GM19467 (cell line): Measurements from ENCODE around the gene PIP4K2C.

ENCODE experiments used
- ATAC-seq: cut with Tn5 transposase; IDR thresholded peaks from one replicate; pipeline ENCODE4 v1.9.1; 2021; ENCODE audit warnings: mild to moderate bottlenecking, moderate library complexity; ENCODE audit not compliant: unreplicated experiment

The PIP4K2C gene

DNA sequence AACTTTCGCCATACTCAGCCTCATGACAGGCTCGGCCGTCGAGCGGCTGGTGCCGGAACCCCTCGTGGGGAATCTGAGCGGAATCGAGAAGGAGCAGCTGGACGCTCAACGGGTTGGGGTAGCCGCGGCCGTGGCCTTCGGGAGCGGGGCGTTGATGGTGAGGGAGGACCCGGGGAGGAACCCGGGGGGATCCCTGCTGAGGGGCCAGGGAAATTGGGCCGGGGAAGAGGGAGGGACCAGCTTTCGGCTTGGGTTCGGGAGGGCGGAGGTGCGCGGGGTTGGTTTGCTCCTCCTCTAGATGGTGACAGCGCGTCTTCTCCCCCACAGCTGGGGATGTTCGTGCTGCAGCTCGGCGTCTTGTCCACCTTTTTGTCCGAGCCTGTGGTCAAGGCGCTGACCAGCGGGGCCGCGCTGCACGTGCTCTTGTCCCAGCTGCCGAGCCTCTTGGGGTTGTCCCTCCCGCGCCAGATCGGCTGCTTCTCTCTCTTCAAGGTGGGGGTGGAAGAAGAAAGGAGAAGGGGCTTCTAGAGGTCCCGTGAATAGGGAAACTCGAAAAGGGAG, 30.0 kb downstream of the PIP4K2C start:
- no peak for ATAC-seq

DNA sequence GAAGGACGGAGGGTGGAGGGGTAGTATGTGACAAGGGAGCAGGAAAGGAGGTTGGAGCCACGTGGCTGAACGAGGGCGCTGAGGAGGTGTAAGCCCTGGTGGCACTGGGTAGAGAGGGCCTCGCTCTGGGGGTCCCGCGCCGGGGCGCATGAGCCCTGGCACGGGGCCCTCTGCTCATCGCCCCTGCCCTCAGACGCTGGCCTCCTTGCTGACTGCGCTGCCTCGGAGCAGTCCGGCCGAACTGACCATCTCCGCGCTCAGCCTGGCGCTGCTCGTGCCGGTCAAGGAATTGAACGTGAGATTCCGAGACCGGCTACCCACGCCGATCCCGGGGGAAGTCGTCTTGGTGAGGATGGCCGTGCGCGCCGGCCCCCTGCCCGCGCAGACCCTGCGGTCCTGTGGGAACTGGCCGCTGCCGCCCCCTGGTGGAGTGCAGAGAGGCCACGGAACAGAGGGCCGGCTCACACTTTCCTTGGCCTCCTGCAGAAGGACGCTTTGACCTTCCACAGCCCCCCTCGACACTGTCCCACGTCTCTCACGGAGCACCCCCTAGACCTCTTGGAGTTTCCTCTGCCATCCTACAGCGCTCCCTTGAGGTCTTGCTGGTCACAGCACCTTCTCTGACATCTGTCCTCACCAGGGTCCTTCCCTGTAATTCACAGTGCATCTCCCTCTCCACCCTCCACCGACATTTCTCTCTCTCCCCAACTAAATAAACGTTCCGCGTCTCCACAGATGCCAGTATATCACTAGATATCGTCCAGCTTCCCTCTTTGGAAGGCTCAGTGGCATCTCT, 30.7 kb downstream of the PIP4K2C start:
- ATAC-seq, result no peak

DNA sequence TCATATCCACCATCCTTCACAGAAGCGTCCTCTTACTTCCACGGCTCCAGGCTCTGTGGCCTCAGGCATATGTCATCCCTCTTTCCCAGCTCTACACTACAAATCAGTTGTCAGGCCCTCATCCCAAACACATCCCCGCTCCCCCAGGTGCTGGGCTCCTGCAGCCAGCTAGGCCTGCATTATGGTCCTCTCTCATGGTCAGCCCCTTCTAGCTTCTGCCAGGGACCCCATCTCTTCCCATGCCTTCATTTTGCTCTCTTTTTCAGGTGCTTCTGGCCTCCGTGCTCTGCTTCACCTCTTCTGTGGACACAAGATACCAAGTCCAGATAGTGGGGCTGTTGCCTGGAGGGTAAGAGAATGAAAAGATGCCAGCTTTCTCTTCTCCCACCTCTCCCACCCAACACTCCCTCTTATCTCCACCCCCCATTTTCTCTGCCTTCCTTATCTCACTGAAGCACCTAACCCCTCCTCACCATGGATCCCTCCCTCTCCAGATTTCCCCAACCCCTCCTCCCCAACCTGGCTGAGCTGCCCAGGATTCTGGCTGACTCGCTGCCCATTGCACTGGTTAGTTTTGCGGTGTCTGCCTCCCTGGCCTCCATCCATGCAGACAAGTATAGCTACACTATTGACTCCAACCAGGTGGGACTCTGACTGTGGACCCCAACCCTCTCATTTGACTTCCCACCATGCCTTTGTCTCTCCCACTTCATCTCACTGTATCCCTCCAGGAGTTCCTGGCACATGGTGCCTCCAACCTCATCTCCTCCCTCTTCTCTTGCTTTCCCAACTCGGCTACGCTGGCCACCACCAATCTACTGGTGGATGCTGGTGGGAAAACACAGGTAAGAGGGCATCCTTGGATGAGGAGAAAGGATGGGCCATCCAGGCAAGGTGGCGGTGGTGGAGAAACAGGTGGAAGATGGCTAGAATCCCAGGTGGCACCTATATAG, 31.6 kb downstream of the PIP4K2C start:
- ATAC-seq, result no peak

- no peak for ATAC-seq
Observed at GRCh38 chr12:57623385-57623784, 32.4 kb downstream of the PIP4K2C start.

- no peak for ATAC-seq
Observed at GRCh38 chr12:57623811-57624390, 32.9 kb downstream of the PIP4K2C start.

GRCh38 chr12:57624441-57625220, 33.6 kb downstream of the PIP4K2C start:
- no peak for ATAC-seq

- ATAC-seq, result no peak
Observed at GRCh38 chr12:57625261-57626032, 34.5 kb downstream of the PIP4K2C start.

- ATAC-seq, result no peak
Observed at GRCh38 chr12:57626111-57626920, 35.3 kb downstream of the PIP4K2C start.

- ATAC-seq, result no peak
Observed at GRCh38 chr12:57626921-57627445, 36.0 kb downstream of the PIP4K2C start.

DNA sequence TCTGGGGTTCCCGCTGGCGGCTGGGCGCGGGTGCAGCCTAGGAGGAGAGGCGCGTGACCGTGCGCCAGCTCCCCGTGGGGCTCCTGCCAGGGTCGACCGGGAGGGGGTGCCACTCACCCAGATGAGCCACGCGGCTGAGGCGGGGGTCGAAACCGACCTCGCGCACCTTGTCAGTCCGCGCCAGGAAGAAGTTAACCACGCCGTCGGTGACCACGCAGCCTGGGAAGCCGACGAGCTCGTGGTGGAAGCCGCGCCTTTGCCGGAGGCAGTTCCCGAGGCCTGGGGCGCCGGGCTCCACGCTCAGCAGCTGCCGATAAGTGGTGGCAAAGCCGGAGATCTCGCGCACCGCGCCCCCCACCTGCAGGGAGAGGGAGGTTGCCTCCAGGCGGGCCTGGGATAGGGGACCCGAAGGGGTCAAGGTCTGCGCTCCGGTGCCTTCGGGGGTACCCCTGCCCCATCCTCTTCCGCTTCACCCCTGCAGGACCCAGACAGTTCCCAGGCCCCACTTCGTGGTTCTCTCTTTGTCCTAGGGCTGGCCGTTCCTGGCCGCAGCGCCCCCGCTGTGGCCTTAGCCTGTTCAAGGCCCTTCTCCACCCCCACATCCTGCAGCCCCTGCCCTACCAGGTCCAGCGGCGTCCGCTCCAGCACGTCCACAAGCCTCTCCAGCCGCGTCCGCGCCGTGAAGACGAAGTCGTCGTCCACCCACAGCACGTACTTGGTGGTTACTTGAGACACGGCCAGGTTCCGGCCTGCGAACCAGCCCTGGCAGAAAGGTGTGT, 36.7 kb downstream of the PIP4K2C start:
- no peak for ATAC-seq

GRCh38 chr12:57628280-57629191, 37.5 kb downstream of the PIP4K2C start:
- no peak for ATAC-seq

DNA sequence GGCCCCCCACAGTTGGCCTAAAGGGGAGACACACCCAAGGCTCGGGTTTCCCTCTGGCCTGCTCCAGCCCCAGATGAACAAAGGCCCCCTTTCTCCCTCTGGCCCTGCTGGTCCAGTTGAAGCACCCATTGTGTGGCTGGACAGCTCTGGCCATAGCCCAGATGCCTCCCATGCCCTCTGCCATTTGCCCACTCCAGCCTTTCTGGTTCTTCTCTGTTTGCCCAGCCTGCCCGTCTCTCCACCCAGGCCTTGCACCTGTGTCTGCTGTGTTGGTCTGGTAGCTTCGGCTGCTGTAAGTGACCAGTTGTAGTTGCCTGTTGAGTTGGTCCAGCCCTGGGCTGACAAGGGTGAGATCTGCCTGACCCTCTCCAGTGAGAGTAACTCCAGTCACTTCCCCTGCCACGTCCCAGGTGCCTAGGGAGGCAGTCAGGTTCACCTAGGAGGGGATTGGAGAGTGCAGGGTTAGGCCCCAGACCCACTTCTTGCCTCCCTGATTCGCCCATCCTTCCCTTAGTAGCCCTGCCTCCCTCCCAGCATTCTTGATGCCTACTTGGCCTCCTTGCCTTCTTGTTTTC, 39.0 kb downstream of the PIP4K2C start:
- no peak for ATAC-seq

GRCh38 chr12:57630891-57631433, 40.0 kb downstream of the PIP4K2C start:
- ATAC-seq, result no peak

GRCh38 chr12:57631566-57632072, 40.6 kb downstream of the PIP4K2C start:
- ATAC-seq, result no peak

DNA sequence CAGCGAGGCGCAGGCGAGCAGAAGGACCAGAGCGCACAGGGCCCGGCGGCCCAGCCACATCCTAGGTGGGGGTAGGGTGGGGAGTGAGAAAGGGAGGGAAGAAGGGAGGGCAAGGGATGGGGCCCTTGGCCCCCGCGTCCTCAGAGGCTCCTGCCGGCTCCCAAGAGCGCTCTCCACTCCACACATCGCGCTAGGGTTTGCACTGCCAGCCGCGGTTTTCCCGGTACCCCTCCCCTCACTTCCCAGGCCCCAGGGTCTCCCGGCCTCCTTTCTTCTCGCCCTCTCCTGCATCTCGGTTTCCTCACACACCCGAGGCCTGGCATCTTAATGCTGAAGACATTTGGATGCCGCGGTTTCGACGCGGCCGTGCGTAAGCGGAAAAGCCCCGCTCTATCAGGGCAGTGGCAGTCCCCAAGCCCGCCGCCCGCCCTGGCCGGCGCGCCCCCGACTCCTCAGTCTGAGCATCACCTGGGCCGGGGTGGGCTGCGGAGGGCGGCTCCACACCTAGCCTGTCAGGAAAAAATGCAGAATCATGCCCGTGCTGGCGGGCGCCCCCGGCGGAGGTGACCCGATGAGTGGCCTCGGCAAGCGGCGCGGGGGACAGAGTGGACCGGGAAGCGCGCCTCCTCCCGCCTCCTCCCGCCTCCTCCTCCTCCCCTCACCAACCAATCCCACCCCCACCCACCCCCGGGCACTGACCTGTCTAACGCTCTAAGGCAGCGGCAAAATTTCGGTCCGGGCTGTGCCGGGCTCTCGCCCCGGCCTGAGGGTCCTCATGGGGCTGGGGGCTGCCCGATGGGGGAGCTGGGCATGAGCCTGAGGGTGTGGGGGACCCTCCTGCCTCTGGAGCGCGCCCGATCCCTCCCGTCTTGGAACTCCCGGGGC, 41.3 kb downstream of the PIP4K2C start:
- no peak for ATAC-seq
